ENCODE results near the gene HELQ. TPM values are rescaled to one million over a fixed set of nuclear protein-coding genes. Genes with fewer than 3 reads are reported as not detected.

Gene HELQ
- total RNA-seq, 1 experiment from 2014 or later, result 14.6 TPM

- no TSS peak for BruUV-seq (replicated peaks)
- ATAC-seq (no peak), DNase-seq (ENCODE audit: low read depth, low spot score) (no peak)
- H3K4me2 ChIP-seq (ENCODE audit: low read length), result no peak overlapping the region
- CTCF ChIA-PET, result no interaction called here
- H3K79me2 ChIP-seq (ENCODE audit: insufficient read depth, low read length), result no peaks in the 10 kb centered on the region
- no peaks in the 10 kb centered on the region for H4K20me1 ChIP-seq (ENCODE audit: insufficient read depth)
- intact Hi-C loops (cut with micrococcal nuclease), result no loop called here
- H3K36me3 ChIP-seq (ENCODE audit: control insufficient read depth in 1 of 2, insufficient read depth in 2 of 2, low read length in 2 of 2), result no peaks in the 10 kb centered on the region
- RAD21 ChIA-PET (ENCODE audit: low non-redundant PET in 1 of 2, low total read pairs in 2 of 2, uncharacterized antibody in 2 of 2, unreplicated experiment in 2 of 2), result no interaction called here
- no peak overlapping the region for H3K9ac ChIP-seq (ENCODE audit: low read length)
- H3K27me3 ChIP-seq (ENCODE audit: insufficient read depth, low read length), result no peaks in the 10 kb centered on the region
- H2AFZ ChIP-seq (ENCODE audit: low read depth, low read length, poor library complexity, severe bottlenecking), result no peak overlapping the region
- H3K4me1 ChIP-seq (ENCODE audit: control insufficient read depth in 1 of 2, insufficient read depth in 2 of 2, low read length in 2 of 2), result no peaks in the 10 kb centered on the region
- POLR2A ChIA-PET, result no interaction called here
- no peaks in the 10 kb centered on the region for H3K9me2 ChIP-seq (ENCODE audit: insufficient read depth)
- no peak overlapping the region for H3K27ac ChIP-seq (ENCODE audit: low read depth, low read length)
- TF ChIP-seq POLR2AphosphoS5 (IDR thresholded peaks at IDR 0.05; ENCODE audit: low read depth, low read length), result no peak
- TF ChIP-seq CTCF (IDR thresholded peaks at IDR 0.05 in 2 of 3, conservative IDR thresholded peaks at IDR 0.05 in 1 of 3; ENCODE audit: borderline replicate concordance in 1 of 3, insufficient read depth in 1 of 3, low read depth in 2 of 3, low read length in 2 of 3), result no peak
- TF ChIP-seq FOSL1 (IDR thresholded peaks at IDR 0.05; ENCODE audit: low read depth), result no peak
- no peak for TF ChIP-seq SP1 (IDR thresholded peaks at IDR 0.05; ENCODE audit: low read depth)
- TF ChIP-seq, protein P1, sequence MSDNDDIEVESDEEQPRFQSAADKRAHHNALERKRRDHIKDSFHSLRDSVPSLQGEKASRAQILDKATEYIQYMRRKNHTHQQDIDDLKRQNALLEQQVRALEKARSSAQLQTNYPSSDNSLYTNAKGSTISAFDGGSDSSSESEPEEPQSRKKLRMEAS (IDR thresholded peaks at IDR 0.05), result no peak
- TF ChIP-seq ZBTB33 (IDR thresholded peaks at IDR 0.05; ENCODE audit: extremely low read depth, insufficient replicate concordance, low read length), result no peak
- TF ChIP-seq EGR1 (IDR thresholded peaks at IDR 0.05; ENCODE audit: low read depth), result no peak
- no peak for TF ChIP-seq ATF3 (IDR thresholded peaks at IDR 0.05)
- no peak for TF ChIP-seq CBX3 (IDR thresholded peaks at IDR 0.05; ENCODE audit: low read depth)
- TF ChIP-seq RAD21 (IDR thresholded peaks at IDR 0.05; ENCODE audit: low read depth), result no peak
- TF ChIP-seq CEBPB (IDR thresholded peaks at IDR 0.05; ENCODE audit: low read depth), result no peak
- no peak for TF ChIP-seq ELF1 (IDR thresholded peaks at IDR 0.05; ENCODE audit: borderline replicate concordance, low read depth)
- TF ChIP-seq SIN3A (IDR thresholded peaks at IDR 0.05; ENCODE audit: low read depth), result no peak
- no peak for TF ChIP-seq TCF7L2 (IDR thresholded peaks at IDR 0.05; ENCODE audit: borderline replicate concordance, extremely low read depth, insufficient read depth, insufficient read length)
- TF ChIP-seq YY1 (IDR thresholded peaks at IDR 0.05; ENCODE audit: extremely low read depth, insufficient replicate concordance, low read depth, low read length), result no peak
- no peak overlapping the region for H3K4me3 ChIP-seq (replicated peaks in 1 of 2; ENCODE audit: low read depth in 1 of 2, low read length in 2 of 2)
- H3K9me3 ChIP-seq (ENCODE audit: control insufficient read depth in 1 of 2, insufficient read depth in 1 of 2, low read depth in 1 of 2, low read length in 2 of 2), result no peaks in the 10 kb centered on the region
These were observed 67.9 kb downstream of the HELQ start for GRCh38 chr4:83387476-83388312.

All from HCT116 (cell line).